ENCODE measurements around the gene SLC25A10.

GRCh38 chr17:81680150-81680549, 31.9 kb upstream of the SLC25A10 start:
- TF ChIP-seq YY1 (IDR thresholded peaks at IDR 0.05; ENCODE audit: insufficient read depth, insufficient read length) (no peak), ZNF274 (IDR thresholded peaks at IDR 0.05; ENCODE audit: low read depth, low read length) (no peak)

All from NT2/D1 (cell line).